GM19023 (cell line): ENCODE results near the gene IL17A.

Experiments
- ATAC-seq: cut with Tn5 transposase; IDR thresholded peaks from one replicate; pipeline ENCODE4 v1.9.1; 2021; ENCODE audit warnings: mild to moderate bottlenecking, moderate library complexity; ENCODE audit not compliant: unreplicated experiment

The IL17A gene

DNA sequence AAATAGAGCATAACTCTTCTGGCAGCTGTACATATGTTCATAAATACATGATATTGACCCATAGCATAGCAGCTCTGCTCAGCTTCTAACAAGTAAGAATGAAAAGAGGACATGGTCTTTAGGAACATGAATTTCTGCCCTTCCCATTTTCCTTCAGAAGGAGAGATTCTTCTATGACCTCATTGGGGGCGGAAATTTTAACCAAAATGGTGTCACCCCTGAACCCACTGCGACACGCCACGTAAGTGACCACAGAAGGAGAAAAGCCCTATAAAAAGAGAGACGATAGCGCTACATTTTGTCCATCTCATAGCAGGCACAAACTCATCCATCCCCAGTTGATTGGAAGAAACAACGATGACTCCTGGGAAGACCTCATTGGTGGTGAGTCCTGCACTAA lies at the start of gene IL17A:
IL17A (plus strand) TSS at position 301 of the 400 bp plus-strand sequence; CDS start at position 358, 57 bp downstream.
- ATAC-seq = peak; percentile 36

GRCh38 chr6:52136934-52137467 lies 49.2 kb upstream of the IL17A start:
- no peak for ATAC-seq

DNA sequence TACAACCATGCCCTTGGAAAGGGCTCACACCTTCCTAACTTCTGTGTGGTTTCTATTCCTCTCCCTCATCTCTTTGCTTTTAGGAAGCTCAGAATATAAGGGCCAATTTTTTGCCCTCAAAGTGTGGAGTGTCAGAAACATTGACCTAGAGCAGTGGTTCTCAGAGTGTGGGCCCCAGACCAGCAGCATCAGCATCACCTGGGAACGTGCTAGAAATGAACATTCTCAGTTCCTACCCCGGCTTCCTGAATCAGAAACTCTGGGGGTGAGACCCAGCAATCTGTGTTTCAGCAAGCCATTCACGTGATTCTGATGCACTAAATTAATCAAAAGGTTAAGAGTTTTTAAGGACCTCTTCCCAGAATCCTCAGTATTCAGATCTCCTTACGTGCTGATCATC lies 47.9 kb upstream of the IL17A start:
- no peak for ATAC-seq

DNA sequence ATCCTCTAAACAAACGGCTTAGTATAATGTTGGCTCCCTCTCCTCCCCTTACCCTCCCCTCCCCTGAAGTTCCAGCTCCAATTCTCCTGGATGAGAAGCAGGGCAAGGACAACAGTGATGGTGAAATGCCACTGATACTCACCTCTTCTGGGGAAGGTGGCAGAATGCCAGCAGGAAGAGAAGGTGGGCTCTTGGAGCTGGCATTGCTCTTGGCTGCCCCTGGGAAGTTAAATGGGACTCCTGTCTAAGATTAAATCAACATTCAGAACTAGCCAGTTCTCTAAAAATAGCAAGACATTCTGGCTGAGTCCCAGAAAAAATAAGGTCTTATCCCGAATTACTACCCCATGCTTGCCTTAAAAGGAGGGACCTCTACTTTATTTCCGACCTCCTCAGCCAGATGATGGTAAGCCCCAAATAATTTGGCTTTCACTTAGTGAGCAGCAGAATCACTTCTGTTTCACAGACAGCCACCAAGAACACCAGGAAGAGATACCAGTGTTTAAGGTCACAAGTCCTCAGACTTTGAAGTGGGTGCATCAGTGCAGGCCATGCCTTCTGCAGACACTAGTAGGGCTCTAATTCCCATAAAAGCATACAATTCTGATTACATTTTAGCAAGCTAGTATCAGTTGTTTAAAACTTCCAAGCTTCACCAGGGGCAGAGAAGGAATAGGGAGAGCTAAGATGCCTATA lies 46.0 kb upstream of the IL17A start:
- ATAC-seq = no peak

DNA sequence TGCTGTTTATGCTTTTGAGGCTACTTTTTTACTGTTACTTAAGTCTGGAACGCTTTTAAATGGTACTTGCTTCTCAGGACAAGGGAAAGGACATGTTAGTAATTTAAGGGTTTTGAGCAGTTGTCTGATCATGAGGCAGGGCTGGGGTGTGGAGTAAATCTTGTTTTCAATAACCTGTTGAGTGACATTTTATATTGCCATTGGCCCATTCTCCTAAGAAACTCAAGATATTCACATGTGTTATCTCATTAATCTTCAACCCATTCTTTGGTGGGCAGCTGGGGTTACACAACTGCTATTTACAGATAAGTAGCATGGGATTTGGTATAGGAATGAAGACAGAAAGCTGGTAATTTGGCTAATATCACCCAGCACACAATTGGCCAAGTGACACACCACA lies 44.6 kb upstream of the IL17A start:
- no peak for ATAC-seq

DNA sequence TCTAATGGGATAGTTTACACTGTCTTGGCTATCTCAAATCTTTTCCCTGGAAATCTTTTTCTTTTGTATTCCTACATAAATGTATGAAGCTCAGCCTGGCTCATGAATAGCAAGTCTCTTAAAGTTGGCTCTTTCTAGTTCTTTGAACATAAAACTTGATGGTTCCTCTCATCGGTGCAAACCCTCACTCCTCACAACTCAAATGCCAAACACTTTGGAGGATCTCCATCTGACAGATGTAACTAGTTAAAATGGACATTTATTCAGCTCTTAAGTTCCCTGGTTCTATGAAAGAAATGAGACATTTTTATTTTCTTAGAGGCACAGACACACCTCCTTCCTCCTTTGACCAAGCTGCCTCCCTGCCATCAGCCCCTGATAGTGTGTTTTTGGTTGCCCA lies 43.6 kb upstream of the IL17A start:
- no peak for ATAC-seq

- ATAC-seq = no peak
Observed at GRCh38 chr6:52143551-52143950, 42.6 kb upstream of the IL17A start.

DNA sequence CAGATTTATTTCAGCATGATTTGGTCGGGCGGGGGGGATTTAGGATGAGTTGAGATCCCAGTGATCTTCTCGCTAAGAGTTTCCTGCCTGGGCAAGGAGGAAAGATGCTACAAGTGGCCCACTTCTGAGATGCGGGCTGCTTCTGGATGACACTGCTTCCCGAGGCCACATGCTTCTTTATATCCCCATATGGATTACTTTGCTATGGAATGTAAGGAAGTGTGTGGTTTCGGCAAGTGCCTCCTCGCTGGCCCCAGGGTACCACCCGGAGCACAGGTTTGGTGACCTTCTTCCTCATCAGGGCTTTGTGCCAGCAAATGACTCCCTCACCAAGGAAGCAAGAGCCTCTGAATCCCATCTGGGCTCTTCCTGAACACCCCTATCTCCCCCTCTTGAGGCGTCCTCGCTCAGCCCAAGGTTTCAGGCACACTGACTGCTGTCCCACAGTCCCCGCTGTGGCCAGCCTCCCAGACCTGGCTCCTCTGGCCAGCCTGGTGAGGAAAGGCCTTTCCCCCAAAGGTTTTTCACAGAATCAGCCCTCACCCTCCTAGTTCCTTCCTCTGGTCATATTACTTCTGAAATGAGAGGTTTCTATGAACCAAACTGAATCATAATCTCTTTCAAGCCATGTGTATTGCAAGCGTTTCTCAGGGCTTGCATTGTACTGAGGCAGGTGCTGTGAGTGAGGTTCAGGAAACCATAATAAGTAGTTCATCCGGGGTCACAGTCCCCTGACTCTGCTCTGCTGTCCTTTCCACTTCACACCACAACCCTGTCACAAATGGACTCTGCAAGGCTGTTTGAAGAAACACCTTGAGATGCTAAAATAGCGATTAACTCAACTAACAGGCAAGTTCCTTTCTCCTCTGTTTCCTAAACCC lies 41.7 kb upstream of the IL17A start:
- ATAC-seq = no peak

- no peak for ATAC-seq
Observed at GRCh38 chr6:52146851-52147445, 39.2 kb upstream of the IL17A start.

DNA sequence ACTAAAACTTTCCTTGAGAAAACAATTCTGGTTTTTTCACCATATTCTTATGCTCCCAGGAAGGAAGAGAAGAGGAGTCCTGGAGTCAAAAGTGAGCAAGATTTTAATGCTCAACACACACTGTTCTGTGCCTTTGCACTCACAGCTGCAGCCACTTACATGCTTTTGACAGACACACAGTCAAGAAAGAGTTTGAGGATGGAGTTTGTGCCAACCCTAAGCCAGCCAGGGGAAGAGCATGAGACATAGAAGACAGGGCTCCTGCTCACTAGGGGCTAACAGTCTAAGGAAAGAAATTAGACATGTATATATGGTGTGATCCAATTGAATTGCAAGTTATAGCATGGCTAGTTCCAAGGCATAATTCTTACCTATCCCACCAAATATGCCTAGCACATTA lies 37.1 kb upstream of the IL17A start:
- no peak for ATAC-seq

DNA sequence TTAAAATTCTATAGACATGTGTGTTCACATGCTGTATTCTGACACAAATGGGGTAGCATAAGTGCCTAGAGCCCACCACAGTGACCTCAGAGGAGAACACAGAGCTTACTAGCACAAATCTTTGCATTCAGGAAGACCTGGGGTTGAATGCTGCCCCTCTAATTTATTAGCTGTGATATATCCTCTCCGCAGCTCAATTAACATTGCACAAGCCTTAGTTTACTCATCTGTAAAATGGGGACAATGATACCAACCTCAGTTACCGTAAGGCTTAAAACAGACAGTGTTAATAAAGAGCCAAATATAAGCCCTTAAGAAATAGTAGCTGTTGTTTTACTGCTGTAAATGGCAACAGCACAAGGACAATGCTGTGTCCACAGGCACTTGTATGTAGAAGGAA lies 36.2 kb upstream of the IL17A start:
- no peak for ATAC-seq

DNA sequence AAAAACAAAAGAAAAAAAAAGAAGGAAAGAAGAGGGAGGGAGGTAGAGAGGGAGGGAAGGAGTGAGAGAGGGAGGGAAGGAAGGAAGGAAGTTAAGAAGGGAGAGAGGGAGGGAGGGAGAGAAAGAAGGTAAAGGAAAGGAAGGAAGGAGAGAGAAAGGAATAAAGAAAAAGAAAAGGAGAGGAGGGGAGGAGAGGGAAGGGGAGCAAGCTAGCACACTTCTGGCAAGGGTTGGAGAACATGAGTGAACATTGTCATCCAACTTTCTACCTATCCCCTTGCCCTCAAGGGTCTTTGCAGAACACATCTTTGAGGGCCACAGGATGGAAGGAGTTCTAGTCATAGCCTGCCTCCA lies 34.1 kb upstream of the IL17A start:
- no peak for ATAC-seq

DNA sequence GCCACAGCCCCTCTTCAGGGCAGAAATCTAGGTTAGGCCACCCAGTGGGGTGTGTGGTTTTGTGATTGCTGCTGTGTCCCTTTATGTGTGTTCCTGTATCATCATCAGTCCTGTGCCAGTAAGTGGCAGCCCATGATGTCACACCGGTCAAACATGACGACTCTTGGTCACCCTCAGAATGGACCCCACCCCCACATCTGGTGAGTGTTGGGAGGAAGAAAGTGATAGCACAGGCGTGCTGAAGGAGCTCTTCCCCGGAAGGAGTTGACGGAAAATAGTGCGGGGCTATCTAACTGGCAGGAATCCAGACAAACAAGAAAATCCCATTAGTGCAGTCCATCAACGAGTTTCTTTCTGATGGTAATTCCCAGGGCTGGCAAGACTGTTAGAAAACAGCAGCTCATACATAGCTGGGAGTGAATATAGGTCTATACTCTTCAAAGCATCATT lies 33.4 kb upstream of the IL17A start:
- no peak for ATAC-seq

DNA sequence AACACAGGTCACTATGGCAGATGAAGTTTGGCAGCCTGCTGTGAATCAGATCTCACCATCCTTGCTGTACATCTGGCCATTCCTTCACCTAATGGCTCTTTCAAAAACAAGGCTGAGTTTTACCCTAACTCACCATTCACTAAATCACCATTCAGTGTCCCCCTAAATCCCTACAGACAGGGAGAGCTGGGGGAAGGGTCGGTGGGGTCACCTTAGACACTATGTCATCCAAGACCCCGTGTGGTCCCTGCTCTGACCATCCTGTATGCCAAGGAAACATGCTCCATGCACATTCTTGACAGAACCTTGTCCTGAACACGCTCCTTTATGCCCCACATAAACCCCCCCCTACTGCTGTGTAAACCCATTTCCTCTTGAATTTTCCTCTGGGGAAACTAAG lies 31.8 kb upstream of the IL17A start:
- ATAC-seq = no peak

- ATAC-seq = peak; percentile 80
Observed at GRCh38 chr6:52155791-52156576, 30.2 kb upstream of the IL17A start.

GRCh38 chr6:52157301-52157941 lies 28.8 kb upstream of the IL17A start:
- peak; percentile 39 for ATAC-seq

- ATAC-seq = no peak
Observed at GRCh38 chr6:52160472-52161104, 25.6 kb upstream of the IL17A start.

GRCh38 chr6:52161689-52162438 lies 24.3 kb upstream of the IL17A start:
- ATAC-seq = peak; percentile 41
